DMS114 treated with DMSO at 0.1 percent for 48 hours (cell line): ENCODE measurements around the gene CHCT1.
"Not testable (repeated sequence)": the region's sequence is repeated elsewhere in the genome, so short reads cannot be mapped to it uniquely, and the experiment has no call there.

ENCODE experiments used
- DNase-seq: peaks from one replicate; lab custom pipeline; 2025; ENCODE audit not compliant: unreplicated experiment; lab: John Stamatoyannopoulos, UW

CHCT1 gene

GRCh38 chr17:60422162-60422665 is at the start of gene CHCT1:
Gene CHCT1, plus strand, starts transcription at chr17:60422489. Its CDS starts 104 bp downstream, at chr17:60422593.
- no peak for DNase-seq

- DNase-seq = no peak
Observed at GRCh38 chr17:60372790-60373483, 49.4 kb upstream of the CHCT1 start.

- DNase-seq = not testable (repeated sequence)
Observed at GRCh38 chr17:60378187-60378586, 44.1 kb upstream of the CHCT1 start.

GRCh38 chr17:60379461-60379860 is 42.8 kb upstream of the CHCT1 start:
- DNase-seq = not testable (repeated sequence)

- DNase-seq = no peak
Observed at GRCh38 chr17:60381958-60382357, 40.3 kb upstream of the CHCT1 start.

- DNase-seq = no peak
Observed at GRCh38 chr17:60383379-60383778, 38.9 kb upstream of the CHCT1 start.

- not testable (repeated sequence) for DNase-seq
Observed at GRCh38 chr17:60384921-60385320, 37.4 kb upstream of the CHCT1 start.

- no peak for DNase-seq
Observed at GRCh38 chr17:60386147-60387058, 35.9 kb upstream of the CHCT1 start.

- DNase-seq = no peak
Observed at GRCh38 chr17:60387666-60388065, 34.6 kb upstream of the CHCT1 start.

GRCh38 chr17:60388742-60389141 is 33.5 kb upstream of the CHCT1 start:
- no peak for DNase-seq

- no peak for DNase-seq
Observed at GRCh38 chr17:60390186-60390585, 32.1 kb upstream of the CHCT1 start.

GRCh38 chr17:60390925-60391470 is 31.3 kb upstream of the CHCT1 start:
- peak; percentile 40 for DNase-seq

GRCh38 chr17:60391471-60392041 is 30.7 kb upstream of the CHCT1 start:
- no peak for DNase-seq

- peak; percentile 97 for DNase-seq
Observed at GRCh38 chr17:60392042-60392844, 30.0 kb upstream of the CHCT1 start, which contains the start of gene USP32. Gene USP32, minus strand, starts transcription at chr17:60392133. Its CDS starts 194 bp downstream, at chr17:60391939.

GRCh38 chr17:60392845-60393702 is 29.2 kb upstream of the CHCT1 start:
- no peak for DNase-seq

- DNase-seq = no peak
Observed at GRCh38 chr17:60393840-60394723, 28.2 kb upstream of the CHCT1 start.

- DNase-seq = no peak
Observed at GRCh38 chr17:60395508-60396065, 26.7 kb upstream of the CHCT1 start.

- DNase-seq = no peak
Observed at GRCh38 chr17:60396412-60396811, 25.9 kb upstream of the CHCT1 start.
